GM21723 (cell line): ENCODE measurements around the gene VAPB.

ENCODE experiments used
- ATAC-seq: cut with Tn5 transposase; IDR thresholded peaks from one replicate; pipeline ENCODE4 v1.9.1; 2021; ENCODE audit warnings: mild to moderate bottlenecking, moderate library complexity; ENCODE audit not compliant: unreplicated experiment

VAPB gene

GRCh38 chr20:58433759-58434158 is 44.7 kb downstream of the VAPB start:
- ATAC-seq: no peak

- no peak for ATAC-seq
These were observed 45.3 kb downstream of the VAPB start for GRCh38 chr20:58434326-58434725.

- ATAC-seq: no peak
These were observed 46.2 kb downstream of the VAPB start for GRCh38 chr20:58435237-58435636.

- ATAC-seq: no peak
These were observed 48.0 kb downstream of the VAPB start for GRCh38 chr20:58436868-58437645.

GRCh38 chr20:58438970-58439808 is 50.2 kb downstream of the VAPB start:
- no peak for ATAC-seq

- no peak for ATAC-seq
These were observed 51.2 kb downstream of the VAPB start for GRCh38 chr20:58440021-58440767.

GRCh38 chr20:58441723-58442122 is 52.7 kb downstream of the VAPB start:
- ATAC-seq: no peak

- no peak for ATAC-seq
These were observed 55.8 kb downstream of the VAPB start for GRCh38 chr20:58444746-58445255.

- ATAC-seq: no peak
These were observed 57.4 kb downstream of the VAPB start for GRCh38 chr20:58446264-58446959.

- ATAC-seq: no peak
These were observed 57.9 kb downstream of the VAPB start for GRCh38 chr20:58446960-58447265.

GRCh38 chr20:58447511-58448391 is 58.7 kb downstream of the VAPB start:
- ATAC-seq: peak; percentile 55

DNA sequence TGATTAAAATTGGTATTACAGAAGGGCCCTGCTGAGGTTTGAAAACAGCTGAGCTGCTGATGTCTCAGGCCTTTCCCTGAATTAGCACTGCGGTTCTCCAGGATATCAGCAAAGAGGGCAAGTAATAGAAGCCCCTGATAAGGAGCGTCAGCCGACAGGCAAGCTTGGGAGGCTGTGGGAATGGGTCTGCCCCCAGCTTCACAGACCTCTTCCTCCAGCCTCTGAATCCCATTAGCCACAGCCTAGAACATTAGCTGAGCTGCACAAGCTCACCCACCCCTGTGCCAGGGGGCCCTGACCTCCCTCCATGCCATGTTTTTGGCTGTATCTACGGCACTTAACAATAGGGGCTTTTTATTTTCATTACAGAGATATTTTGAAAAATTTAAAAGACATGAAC is 59.9 kb downstream of the VAPB start:
- ATAC-seq: no peak

DNA sequence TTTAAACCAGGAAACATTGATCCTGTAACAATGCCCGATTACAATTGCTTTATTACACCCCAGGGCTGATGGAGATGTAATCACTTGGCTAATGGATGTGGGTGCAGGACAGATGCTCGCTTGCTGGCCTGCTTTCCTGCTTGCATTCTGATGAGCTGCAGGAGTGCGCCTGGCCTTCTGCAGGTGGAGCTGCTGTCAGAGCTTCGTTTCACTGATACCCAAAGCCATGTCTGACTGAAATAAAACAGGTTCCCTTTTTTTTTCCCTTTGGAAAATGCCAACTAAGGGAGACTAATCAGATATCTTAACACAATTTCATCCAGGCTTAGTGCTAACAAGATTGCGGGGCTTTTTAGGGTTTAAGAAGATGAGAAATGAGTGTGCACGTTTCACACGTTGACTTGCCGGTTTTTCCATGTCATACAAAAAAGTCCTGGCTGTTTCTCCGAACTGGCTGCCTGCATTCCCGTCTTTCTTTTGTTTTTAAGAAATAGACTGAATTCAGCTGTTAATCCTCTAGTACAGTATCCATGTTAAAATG is 60.7 kb downstream of the VAPB start:
- ATAC-seq: no peak

- ATAC-seq: peak; percentile 70
These were observed 61.2 kb downstream of the VAPB start for GRCh38 chr20:58450254-58450653.

DNA sequence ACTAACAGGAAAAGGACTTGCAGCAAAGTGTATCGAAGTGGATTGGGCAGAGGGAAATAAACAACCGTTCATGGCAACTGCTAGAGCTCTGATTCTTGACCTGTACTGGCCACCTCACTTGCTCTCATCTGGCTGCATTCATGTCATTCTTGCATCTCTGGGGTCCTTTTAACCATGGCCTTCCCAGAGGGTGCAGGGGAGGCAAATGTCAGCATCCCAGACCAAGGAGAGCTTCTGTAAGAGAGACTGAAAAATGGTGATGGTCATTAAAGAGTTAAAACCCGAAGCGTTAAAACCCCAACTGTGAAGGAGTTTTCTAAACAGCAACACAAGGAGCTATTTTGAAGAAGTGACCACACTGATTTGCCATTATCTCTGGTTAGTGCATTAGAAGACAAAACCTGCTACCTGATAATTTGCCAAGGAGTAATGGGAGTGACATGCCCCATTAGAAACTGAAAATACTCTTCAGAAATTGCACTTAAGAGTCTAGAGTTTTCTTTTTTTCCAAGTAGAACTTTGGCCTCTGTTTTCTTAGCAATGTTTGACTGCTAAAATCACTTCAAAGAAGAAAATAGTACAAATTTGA is 63.7 kb downstream of the VAPB start:
- ATAC-seq: no peak

DNA sequence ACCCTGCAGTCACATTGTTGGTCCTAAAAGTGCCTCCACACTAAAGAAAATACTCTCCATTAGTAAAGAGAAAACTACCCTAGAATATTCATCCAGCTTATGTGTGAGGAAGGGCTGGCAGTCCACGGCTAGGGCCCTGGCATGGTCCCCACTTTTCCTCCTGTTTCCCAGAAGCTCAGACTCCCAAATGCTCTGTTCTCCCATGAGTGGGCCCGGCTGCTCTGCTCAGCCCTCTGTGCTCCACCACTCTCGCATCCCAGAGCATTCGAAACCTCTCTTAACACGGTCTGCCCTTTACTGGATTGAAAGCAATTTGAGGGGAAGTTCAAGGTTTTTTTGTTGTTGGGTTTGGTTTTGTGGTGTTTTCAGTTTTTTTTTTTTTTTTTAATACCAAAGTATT is 64.4 kb downstream of the VAPB start:
- ATAC-seq: no peak

DNA sequence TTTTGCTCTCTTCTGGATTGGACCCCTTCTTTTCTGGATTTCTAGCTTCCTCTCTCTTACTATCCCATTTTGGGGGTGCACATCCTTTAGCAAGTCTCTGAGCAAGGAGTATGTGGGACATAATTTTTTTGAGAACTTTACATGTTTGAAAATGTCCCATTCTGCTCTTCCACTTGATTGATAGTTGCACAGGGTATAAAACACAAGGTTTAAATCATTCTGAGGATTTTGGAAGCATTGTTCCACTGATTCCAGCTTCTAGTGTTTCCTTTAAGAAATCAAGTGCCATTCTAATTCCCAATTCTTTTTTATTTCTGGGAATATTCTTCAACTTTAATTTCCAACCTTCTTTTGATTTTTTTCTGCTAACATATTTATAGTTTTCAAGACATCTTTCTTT is 65.4 kb downstream of the VAPB start:
- ATAC-seq: no peak

GRCh38 chr20:58457083-58457695 is 68.2 kb downstream of the VAPB start:
- ATAC-seq: no peak
